ENCODE measurements around the gene PNPT1.

PNPT1 gene

DNA sequence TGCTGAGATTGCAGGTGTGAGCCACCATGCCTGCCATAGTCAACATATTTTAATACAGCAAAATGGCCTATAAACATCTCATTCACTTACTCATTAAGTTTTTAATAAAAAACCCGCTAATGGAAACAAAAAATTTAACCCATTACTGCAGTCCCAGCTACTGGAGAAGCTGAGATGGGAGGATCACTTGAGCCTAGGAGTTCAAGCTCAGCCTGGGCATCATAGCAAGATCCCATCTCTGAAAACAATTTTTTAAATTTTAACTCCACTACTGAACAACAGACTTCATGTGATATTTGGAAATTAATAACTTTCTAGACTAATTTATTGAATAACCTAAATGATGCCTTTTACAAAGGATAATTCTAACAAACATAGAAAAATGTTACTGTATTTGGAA lies 81.6 kb downstream of the PNPT1 start:
- ATAC-seq = no peak
- TF ChIP-seq GLIS3 (CRISPR knock-in tag; IDR thresholded peaks at IDR 0.05) (no peak), ZFP3 (CRISPR knock-in tag; IDR thresholded peaks at IDR 0.05) (no peak), ARNTL (CRISPR knock-in tag; IDR thresholded peaks at IDR 0.05; ENCODE audit: borderline replicate concordance, low read depth) (no peak), RARB (CRISPR knock-in tag; IDR thresholded peaks at IDR 0.05) (no peak), ESRRG (CRISPR knock-in tag; IDR thresholded peaks at IDR 0.05) (no peak), OSR1 (CRISPR knock-in tag; IDR thresholded peaks at IDR 0.05) (no peak), ISL1 (CRISPR knock-in tag; IDR thresholded peaks at IDR 0.05) (no peak), SNAI2 (CRISPR knock-in tag; IDR thresholded peaks at IDR 0.05) (no peak), ZNF565 (CRISPR knock-in tag; conservative IDR thresholded peaks at IDR 0.05; ENCODE audit: low read depth) (no peak), TCF4 (CRISPR knock-in tag; IDR thresholded peaks at IDR 0.05; ENCODE audit: borderline replicate concordance) (no peak)
- TF ChIP-seq, protein P1, sequence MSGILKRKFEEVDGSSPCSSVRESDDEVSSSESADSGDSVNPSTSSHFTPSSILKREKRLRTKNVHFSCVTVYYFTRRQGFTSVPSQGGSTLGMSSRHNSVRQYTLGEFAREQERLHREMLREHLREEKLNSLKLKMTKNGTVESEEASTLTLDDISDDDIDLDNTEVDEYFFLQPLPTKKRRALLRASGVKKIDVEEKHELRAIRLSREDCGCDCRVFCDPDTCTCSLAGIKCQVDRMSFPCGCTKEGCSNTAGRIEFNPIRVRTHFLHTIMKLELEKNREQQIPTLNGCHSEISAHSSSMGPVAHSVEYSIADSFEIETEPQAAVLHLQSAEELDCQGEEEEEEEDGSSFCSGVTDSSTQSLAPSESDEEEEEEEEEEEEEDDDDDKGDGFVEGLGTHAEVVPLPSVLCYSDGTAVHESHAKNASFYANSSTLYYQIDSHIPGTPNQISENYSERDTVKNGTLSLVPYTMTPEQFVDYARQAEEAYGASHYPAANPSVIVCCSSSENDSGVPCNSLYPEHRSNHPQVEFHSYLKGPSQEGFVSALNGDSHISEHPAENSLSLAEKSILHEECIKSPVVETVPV (CRISPR knock-in tag; IDR thresholded peaks at IDR 0.05) = no peak
- TF ChIP-seq, protein P2, sequence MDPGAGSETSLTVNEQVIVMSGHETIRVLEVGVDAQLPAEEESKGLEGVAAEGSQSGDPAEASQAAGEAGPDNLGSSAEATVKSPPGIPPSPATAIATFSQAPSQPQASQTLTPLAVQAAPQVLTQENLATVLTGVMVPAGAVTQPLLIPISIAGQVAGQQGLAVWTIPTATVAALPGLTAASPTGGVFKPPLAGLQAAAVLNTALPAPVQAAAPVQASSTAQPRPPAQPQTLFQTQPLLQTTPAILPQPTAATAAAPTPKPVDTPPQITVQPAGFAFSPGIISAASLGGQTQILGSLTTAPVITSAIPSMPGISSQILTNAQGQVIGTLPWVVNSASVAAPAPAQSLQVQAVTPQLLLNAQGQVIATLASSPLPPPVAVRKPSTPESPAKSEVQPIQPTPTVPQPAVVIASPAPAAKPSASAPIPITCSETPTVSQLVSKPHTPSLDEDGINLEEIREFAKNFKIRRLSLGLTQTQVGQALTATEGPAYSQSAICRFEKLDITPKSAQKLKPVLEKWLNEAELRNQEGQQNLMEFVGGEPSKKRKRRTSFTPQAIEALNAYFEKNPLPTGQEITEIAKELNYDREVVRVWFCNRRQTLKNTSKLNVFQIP (CRISPR knock-in tag; IDR thresholded peaks at IDR 0.05; ENCODE audit: borderline replicate concordance, low read depth) = no peak
- TF ChIP-seq, protein P3, sequence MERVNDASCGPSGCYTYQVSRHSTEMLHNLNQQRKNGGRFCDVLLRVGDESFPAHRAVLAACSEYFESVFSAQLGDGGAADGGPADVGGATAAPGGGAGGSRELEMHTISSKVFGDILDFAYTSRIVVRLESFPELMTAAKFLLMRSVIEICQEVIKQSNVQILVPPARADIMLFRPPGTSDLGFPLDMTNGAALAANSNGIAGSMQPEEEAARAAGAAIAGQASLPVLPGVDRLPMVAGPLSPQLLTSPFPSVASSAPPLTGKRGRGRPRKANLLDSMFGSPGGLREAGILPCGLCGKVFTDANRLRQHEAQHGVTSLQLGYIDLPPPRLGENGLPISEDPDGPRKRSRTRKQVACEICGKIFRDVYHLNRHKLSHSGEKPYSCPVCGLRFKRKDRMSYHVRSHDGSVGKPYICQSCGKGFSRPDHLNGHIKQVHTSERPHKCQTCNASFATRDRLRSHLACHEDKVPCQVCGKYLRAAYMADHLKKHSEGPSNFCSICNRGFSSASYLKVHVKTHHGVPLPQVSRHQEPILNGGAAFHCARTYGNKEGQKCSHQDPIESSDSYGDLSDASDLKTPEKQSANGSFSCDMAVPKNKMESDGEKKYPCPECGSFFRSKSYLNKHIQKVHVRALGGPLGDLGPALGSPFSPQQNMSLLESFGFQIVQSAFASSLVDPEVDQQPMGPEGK (CRISPR knock-in tag; IDR thresholded peaks at IDR 0.05; ENCODE audit: borderline replicate concordance) = no peak
- TF ChIP-seq, protein P4, sequence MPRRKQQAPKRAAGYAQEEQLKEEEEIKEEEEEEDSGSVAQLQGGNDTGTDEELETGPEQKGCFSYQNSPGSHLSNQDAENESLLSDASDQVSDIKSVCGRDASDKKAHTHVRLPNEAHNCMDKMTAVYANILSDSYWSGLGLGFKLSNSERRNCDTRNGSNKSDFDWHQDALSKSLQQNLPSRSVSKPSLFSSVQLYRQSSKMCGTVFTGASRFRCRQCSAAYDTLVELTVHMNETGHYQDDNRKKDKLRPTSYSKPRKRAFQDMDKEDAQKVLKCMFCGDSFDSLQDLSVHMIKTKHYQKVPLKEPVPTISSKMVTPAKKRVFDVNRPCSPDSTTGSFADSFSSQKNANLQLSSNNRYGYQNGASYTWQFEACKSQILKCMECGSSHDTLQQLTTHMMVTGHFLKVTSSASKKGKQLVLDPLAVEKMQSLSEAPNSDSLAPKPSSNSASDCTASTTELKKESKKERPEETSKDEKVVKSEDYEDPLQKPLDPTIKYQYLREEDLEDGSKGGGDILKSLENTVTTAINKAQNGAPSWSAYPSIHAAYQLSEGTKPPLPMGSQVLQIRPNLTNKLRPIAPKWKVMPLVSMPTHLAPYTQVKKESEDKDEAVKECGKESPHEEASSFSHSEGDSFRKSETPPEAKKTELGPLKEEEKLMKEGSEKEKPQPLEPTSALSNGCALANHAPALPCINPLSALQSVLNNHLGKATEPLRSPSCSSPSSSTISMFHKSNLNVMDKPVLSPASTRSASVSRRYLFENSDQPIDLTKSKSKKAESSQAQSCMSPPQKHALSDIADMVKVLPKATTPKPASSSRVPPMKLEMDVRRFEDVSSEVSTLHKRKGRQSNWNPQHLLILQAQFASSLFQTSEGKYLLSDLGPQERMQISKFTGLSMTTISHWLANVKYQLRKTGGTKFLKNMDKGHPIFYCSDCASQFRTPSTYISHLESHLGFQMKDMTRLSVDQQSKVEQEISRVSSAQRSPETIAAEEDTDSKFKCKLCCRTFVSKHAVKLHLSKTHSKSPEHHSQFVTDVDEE (CRISPR knock-in tag; IDR thresholded peaks at IDR 0.05) = no peak
- TF ChIP-seq, protein P5, sequence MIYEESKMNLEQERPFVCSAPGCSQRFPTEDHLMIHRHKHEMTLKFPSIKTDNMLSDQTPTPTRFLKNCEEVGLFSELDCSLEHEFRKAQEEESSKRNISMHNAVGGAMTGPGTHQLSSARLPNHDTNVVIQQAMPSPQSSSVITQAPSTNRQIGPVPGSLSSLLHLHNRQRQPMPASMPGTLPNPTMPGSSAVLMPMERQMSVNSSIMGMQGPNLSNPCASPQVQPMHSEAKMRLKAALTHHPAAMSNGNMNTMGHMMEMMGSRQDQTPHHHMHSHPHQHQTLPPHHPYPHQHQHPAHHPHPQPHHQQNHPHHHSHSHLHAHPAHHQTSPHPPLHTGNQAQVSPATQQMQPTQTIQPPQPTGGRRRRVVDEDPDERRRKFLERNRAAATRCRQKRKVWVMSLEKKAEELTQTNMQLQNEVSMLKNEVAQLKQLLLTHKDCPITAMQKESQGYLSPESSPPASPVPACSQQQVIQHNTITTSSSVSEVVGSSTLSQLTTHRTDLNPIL (CRISPR knock-in tag; IDR thresholded peaks at IDR 0.05; ENCODE audit: low read depth) = no peak

DNA sequence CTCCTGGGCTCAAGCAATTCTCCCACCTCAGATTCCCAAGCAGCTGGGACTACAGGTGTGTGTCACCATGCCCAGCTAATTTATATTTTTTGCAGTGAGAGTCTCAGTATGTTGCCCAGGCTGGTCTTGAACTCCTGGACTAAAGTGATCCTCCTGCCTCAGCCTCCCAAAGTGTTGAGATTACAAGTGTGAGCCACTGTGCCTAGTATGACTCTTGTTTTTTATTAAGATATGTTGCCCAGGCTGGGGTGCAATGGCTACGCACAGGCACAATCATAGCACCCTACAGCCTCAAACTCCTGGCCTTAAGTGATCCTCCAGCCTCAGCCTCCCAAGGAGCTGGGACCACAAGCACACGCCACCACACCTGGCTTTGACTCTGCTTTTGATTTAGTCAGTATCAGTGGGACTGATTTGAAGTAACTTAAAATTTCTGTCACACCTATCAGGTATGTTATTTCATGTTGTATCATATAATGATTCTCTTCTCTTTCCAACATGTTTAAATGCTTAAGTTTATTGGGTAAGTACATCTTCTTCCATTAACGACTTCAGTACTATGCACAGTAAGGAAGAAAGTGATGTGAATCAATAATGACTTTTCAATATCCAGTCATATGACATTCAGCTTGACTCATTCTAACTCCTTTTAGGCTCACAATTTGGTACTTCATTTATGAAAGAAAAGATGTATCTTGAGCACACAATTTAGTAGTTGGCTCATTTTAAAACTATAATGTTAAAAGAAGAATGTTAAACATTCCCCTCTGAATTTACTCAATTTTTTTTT lies 82.5 kb downstream of the PNPT1 start:
- TF ChIP-seq ISL1 (CRISPR knock-in tag; IDR thresholded peaks at IDR 0.05) = no peak
- no peak for TF ChIP-seq ESRRG (CRISPR knock-in tag; IDR thresholded peaks at IDR 0.05)
- TF ChIP-seq RARB (CRISPR knock-in tag; IDR thresholded peaks at IDR 0.05) = no peak
- no peak for TF ChIP-seq TCF4 (CRISPR knock-in tag; IDR thresholded peaks at IDR 0.05; ENCODE audit: borderline replicate concordance)
- TF ChIP-seq ZNF565 (CRISPR knock-in tag; conservative IDR thresholded peaks at IDR 0.05; ENCODE audit: low read depth) = no peak
- no peak for TF ChIP-seq SNAI2 (CRISPR knock-in tag; IDR thresholded peaks at IDR 0.05)
- no peak for TF ChIP-seq GLIS3 (CRISPR knock-in tag; IDR thresholded peaks at IDR 0.05)
- TF ChIP-seq, protein P3 (CRISPR knock-in tag; IDR thresholded peaks at IDR 0.05; ENCODE audit: borderline replicate concordance) = no peak
- TF ChIP-seq CSDC2 (CRISPR knock-in tag; IDR thresholded peaks at IDR 0.05) = no peak
- TF ChIP-seq ZNF8 (CRISPR knock-in tag; IDR thresholded peaks at IDR 0.05) = no peak
- TF ChIP-seq ARNTL (CRISPR knock-in tag; IDR thresholded peaks at IDR 0.05; ENCODE audit: borderline replicate concordance, low read depth) = no peak
- TF ChIP-seq OSR1 (CRISPR knock-in tag; IDR thresholded peaks at IDR 0.05) = no peak
- TF ChIP-seq ZNF70 (CRISPR knock-in tag; IDR thresholded peaks at IDR 0.05) = no peak
- TF ChIP-seq, protein P2 (CRISPR knock-in tag; IDR thresholded peaks at IDR 0.05; ENCODE audit: borderline replicate concordance, low read depth) = no peak
- no peak for ATAC-seq
